Activated CD8-positive, alpha-beta memory T cell treated with anti-CD3 and anti-CD28 coated beads for 48 hours (primary cell): ENCODE results near the gene CFAP74.
A peak's percentile ranks its signal among the peaks of the same experiment; 100 is the strongest.

Source experiments
- DNase-seq, 3 experiments: peaks; one replicate each; pipeline ENCODE4 v3.0.0-alpha.2; 2020; ENCODE audit warnings: low read depth in 2 of 3, low spot score in 2 of 3

The CFAP74 gene

DNA sequence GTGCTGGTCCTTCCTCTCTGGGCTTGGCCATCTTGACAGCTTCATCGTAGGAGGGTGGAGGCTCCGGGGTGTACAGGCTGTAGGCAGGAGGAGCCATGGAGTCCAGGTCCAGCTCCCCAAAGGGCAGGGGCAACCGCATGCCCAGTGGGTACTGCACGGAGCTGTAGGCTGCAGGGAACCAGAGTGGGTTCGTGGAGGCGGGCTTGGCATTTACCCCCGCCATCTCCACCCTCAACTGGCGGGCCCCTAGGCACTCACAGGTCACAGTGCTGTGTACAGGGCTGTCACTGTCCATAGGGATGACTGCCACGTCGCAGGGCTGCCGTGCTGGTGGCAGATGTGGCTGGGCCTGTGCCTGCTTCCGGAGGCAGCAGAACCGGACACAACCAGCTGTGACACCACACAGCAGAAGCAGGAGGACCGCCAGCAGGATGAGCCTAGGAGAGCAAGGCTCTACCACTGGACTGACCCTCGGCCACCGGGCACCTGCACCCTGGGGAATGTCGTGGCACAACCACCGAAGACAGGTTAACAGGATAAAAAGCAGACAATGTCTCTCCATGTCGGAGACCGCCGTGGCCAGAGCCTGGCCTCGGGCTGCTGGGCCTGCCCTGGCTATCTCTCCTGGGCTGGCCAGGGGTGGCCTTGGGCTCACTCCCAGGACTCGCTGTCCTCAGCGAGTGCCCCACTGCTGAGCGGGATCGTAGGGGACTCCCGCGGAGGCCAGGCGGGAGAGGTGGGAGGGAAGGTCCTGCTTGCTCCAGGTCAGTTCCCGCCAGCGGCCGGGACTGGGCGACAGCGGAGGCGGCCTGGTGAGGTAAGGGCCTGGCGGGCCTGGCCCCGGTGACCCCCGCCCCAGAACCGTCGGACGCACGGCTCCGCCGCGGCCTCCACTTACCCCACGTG, 85.3 kb downstream of the CFAP74 start:
- no peak for DNase-seq

DNA sequence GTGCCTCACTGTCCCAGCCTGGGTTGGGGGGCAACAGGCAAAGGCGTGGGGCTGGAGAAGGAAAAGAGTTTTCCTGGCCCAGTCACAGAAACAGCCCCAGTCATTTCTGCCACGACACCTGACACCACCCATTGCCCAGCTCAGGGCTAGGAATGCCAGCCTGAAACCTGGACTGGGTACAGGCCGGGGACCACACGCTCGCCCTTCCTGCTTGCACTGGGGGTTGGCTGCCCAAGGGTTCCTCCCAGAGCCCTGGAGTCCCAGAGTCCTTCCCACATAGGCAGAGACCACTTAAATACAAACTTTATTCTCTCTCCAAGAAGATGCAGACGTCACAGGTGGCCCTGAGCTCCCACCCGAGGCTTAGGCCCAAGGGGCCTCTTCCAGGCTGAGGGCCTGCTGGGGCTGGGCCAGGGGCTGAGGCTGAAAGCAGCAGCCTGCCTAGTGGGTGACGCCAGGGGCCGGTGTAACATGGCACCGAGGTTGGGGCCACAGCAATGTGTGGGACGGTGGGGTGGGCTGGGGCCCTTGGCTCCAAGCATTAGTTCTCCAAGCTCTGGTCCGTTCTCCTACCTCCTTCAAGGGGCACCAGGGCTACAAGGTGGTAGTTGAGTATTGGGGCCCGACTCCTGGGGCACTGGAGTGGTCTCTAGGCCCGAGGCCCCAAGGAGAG, 86.1 kb downstream of the CFAP74 start:
- no peak for DNase-seq

DNA sequence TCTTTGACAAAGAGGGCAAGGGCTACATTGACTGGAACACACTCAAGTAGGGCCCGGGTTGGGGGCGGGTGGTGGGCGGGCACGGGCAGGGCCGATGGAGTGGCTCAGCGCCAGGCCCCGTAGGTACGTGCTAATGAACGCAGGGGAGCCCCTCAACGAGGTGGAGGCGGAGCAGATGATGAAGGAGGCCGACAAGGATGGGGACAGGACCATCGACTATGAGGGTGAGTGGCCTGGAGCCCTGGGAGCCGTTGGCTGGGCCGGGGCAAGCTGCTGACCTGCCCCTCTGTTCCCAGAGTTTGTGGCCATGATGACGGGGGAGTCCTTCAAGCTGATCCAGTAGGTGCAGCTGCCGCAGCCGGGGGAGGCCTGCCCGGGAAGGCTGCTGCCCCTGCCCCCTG, 86.7 kb downstream of the CFAP74 start:
- DNase-seq, result no peak

DNA sequence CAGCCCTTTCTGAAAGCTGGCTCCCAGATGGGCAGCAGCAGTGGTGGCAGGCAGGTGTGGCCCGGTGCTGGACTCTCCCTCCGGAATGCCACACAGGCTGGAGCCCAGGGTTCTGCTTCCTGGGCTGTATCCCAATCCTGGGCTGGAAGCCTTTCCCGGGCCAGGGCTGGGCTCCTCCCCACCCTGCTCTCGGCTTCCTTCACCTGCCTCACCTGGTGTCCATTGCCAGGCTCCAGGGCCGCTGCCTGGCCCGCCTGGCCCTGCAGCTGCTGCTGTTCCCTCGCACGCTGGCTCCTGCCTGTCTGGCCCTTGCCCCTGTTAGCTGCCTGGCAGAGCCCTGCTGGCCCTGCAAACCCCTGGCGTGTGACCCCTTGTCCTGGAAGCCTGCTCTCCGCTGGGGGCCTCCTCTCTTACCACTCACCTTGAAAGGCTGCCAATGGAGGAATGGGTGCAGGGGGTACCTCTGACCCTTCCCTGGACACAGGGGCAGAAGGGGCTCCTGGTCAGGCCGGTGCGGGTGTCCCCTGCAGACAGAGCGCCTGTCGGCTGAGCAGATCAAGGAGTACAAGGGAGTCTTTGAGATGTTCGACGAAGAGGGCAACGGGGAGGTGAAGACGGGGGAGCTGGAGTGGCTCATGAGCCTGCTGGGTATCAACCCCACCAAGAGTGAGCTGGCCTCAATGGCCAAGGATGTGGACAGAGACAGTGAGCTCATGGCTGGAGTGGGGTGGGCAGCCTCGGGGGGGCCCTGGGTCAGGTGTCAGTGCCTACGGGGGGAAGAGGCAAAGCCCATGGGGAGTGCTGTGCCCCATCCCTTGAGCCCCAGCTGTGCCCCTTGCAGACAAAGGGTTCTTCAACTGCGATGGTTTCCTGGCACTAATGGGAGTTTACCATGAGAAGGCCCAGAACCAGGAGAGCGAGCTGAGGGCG, 87.4 kb downstream of the CFAP74 start:
- DNase-seq, result no peak

DNA sequence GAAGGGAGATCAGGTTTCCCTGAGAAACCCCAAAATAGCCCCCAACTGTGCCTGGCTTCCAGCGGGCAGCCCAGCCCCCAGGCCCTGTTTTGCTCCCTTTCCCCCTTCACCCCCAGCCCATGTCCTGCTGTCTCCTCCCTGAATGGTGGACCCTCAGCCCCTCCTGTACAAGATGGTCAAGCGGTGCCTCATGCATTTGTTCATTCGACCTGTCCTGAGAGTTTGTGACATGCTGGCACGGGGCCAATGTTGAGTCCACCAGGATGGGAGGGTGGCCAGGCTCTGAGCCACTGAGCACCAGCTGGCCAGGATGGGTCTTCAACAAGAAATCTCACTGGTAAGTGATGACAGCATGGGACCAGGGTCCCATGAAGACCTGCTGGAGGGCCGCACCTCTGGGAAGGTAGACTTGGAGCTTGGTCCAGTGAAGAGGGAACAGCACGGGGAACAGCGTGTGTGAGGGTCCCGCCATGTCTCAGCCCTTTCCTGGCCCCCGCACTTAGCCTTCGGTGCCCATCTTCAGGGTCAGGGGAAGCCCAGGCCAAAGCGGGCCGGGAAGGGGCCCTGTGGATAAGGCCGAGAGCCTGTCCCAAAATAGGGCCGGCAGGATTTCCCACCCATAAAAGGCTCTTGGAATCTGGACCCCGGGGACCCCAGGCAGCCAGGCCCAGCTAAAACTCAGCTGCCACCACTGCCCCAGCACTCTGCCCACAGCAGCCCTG, 88.5 kb downstream of the CFAP74 start, which contains the start of gene CALML6:
CALML6 (plus strand) TSS at position 290 of the 722 bp plus-strand sequence; CDS start at position 311, 21 bp downstream.
- no peak for DNase-seq

DNA sequence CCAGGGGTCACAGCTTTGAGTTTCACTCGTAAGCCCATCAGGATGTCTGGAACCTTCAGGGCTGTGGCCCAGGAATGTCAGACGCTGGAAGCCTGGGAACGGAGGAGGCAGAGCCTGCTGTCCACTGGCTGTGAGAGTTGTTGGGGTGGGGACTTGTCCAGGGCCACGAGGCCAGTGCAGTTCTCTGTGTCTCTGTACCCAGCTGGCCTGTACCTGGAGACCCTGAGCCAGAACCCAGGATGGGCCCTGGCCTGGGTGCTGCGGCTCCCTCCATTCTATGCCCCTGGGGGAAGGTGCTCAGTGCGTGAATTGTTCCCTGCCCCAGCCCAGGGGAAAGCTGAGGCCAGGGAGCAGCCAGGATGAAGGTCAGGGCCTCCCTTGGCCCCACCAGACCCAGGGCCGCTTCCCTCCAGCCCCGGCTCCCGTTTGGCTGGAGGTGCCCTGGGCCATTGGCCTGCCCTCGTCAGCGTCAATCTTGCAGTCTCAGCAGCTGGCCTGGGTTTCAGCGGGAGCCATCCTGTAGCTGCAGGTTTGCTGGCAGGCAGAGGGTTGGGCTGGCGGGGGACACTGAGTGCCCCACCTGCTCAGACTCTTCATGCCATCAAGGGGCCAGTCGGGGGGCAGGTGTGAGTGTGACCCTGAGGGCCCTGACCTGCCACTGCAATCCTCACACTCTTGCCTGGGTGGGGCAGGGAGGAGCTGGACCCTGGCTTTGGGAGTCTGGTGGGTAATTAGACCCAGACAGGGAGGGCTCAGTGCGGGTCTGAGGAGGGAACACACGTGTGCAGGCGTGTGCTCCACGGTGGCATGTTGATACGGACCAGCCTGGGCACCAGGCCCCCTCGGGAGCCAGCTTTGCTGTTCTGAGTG, 89.2 kb downstream of the CFAP74 start:
- DNase-seq, result no peak

DNA sequence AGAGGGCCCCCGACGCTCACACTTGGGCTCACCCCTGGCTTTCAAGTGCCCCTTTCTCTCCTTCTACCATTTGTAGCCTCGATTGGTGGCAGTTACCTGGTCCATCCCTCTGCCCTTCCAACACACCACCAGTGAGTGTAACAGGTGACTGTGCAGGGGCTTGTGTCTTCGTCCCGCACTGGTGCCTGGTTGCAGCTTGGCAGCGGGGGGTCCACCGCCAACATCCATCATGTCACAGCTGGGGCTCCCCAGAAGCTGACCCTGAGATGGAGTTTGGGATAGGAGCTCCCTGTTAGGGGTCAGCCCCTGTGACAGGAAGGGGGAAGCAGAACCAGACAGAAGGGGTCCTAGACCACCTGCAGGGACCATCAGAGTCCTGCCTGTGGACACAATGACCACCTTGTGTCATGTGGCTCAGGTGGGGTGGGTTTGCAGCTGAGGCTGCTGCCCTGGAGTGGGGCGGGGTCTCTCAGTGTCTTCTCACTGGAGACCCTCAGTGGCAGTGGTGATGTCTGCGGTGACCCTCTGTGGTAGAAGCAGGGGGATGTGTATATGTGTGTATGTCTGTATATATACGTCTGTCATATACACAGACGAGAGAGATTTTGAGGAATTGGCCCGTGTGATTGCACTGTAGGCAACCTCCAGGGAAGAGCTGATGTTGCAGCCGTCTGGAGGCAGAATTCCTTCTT, 92.1 kb downstream of the CFAP74 start:
- no peak for DNase-seq

DNA sequence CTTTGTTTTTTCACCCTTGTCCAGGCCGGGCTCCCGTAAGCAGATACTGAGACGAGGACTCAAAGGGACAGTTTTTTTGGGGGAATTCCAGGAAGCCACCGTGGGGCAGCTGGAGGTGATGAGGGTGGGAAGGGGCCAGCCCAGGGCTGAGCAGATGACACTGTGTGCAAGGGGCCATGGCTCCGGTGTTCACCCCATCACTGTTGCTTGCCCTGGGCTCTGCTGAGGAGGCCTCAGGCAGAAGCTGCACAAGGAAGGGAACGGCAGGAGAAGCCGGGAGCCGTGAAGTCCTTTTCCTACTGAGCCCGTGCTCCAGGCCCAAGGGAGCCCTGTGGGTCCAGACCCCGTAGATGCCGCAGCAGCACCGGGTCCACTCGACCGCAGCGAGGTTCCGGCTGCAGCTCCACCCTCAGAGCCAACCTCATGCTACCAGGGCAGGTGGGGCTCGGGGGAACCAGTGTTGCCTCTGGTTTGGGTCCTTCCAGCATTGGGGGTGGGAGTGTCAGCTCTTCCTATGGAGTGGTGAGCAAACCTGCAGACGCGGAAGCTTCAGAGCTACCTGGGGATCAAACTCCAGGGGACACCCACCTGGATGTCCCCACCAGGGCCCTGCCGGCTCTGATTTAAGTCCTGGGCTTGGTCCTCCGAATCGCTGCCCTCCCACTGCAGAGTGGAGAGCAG, 92.8 kb downstream of the CFAP74 start:
- no peak for DNase-seq

DNA sequence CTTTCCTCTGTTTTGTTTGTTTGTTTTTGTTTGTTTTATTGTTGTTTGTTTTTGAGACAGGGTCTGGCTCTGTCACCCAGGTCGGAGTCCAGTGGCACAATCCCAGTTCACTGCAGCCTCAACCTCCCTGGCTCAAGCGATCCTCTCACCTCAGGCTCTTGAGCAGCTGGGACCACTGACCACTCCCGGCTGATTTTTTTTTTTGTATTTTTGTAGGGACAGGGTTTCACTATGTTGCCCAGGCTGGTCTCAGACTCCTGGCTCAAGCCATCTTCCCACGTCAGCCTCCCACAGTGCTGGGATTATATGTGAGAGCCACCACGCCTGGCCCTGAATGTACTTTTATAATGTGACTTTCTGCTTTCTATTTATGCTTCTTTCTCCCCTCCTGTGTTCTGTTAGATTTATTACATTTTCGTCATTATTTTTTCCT, 93.5 kb downstream of the CFAP74 start:
- DNase-seq, result no peak

DNA sequence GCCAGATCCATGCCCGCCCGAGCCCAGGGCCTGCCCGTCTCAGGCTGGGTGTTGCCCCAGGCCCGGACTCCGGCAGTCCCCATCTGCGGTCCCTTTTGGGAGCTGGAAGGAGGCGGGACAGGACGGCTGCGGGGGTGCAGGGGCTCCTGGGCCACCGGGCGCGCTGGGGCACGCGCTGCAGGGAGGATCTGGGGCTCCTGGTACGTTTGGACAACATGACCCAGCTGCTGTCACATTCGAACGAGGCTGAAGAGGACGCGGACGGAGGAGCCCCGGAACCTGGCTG, 95.1 kb downstream of the CFAP74 start:
- DNase-seq, result peak in 1 of 3 experiments; percentile 37

DNA sequence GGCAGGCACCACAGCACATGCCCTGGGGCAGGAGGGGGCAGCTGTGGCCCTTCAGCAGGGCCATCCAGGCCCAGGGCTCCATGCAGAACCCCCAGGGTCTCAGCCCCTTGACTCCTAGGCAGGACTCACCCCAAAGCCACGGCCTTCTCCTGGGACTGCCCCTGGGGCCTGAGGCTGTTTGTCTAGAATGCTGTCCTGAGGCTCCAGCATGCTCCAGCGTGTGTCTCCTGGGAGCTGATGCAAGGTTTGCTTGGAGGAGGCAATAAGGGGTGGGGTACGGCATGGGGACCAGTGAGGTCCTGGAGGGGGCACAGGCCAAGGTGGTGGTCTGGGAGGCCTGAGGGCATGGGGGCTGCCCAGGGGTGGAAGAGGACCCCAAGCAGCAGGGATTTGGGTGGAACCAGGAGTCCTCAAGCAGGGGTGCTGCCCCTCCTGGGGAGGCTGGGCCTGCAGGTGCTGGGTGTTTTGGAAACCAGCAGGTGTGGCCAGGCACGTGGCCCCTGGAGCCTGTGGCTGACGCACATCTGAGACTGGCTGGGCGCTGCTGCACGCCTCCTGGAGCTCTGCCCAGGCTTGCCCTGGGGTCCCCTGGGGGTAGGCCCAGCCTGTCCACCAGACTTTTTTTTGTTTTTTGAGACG, 96.4 kb downstream of the CFAP74 start:
- no peak for DNase-seq

DNA sequence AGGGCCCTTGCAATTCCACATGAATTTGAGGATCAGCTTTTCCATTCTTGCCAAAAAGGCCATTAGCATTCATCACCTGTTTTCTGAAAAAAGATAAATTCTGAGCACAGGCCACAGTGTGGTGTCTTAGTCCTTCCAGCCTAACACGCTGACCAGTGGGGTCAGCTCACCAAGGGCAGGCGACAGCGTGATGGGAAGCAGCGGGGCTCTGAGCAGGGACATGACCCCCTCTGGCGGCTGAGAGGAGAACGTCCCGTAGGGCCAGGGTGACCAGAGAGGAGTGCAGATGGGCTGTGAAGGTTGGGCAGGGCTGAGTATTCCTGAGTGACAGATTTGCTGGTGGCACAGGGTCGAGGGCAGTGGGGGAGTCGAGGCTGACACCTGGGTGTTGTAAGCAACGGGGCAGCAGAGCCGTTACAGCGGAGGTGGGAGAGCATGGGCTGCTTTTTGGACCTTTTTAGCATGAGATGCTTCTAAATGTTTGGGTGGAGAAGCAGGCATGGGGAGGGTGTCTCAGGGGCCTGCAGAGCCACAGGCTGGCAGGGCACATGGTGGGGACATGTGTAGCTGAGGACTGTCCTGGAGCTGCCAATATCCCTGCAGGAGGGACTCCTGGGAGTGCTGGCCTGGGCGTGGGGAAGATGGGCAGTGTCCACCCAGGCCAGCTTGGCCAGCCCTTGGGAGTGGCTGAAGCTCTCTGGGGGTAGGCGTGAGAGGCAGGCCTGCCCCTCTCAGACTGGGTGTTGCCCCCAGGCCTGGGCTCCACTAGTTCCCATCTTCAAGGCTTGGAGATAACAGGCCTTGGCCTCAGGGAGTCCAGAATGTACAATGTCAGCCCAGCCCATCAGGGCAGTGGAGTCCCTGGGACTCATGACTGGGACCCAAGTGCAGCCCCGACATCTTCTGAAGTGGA, 97.1 kb downstream of the CFAP74 start:
- DNase-seq, result peak in 2 of 3 experiments; percentile 33 to 45

DNA sequence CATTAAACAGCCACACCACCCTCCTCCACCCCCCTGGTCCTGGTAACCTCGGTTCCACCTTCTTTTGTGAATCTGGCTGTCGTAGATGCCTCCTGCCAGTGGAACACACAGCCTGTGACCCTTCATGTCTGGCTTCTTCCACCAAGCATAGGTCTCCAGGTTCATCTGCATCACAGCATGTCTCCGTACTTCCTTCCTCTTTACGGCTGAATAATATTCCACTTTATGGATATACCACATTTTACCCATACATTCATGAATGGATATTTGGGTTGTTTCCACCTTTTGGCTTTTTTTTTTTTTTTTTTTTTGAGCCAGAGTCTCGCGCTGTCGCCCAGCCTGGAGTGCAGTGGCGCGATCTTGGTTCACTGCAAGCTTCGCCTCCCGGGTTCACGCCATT, 100.4 kb downstream of the CFAP74 start:
- DNase-seq, result no peak

DNA sequence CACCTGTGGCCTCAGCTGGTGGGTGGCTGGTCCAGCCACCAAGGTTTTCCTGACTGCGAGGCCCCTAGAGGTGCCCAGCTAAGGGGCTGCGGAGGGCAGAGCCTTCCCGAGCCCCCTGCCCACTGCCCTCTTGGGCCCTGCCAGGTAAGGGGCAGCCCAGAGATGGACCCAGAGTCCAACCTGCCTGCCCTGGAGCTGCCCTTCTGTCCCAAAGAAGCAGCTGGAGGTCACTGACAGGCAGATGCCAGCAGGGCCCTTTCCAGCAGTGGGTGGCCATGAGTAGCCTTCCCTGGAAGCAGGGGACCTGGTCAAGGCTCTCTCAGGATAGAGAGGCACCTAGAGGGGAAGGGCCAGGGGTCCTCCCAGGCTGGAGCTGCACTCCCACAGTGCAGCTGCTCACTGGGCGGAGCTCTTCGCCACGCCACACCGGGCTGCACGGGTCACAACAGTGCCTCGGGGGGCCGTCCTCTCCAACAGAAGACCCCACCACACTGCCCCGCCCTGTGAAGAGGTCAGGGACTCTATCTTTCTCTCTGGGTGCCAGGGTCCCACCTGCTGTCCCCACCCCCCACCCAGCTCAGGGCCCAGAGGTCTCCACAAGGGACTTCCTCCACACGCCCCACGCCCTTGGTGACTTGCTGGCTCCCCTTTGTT, 101.8 kb downstream of the CFAP74 start:
- no peak for DNase-seq

DNA sequence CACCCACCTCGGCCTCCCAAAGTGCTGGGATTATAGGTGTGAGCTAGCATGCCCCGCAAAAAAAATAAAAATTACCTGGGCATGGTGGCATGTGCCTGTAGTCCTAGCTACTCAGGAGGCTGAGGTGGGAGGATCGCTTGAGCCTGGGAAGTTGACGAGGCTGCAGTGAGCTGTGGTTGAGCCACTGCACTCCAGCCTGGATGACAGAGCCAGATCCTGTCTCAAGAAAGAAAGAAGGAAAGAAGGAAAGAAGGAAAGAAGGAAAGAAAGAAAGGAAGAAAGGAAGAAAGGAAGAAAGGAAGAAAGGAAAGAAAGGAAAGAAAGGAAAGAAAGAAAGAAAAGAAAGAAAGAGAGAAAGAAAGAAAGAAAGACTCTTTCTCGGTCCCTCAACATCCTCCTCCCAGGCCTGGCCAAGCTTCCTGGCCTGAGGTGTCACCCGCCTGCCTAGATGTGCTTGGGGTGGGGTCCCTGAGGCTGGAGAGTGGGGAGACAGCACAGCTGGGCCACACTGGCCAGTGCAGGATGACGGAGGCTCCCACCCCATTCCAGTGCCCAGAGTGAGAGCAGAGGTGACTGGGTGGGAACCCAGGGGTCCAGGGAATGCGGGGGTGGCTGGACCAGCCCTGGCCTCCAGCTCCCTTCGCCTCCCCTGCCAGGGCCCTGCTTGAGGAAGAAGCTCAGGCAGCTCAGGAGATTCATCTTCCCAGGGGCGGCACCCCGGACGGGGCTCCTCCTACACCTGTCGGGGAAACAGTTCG, 102.5 kb downstream of the CFAP74 start:
- no peak for DNase-seq

DNA sequence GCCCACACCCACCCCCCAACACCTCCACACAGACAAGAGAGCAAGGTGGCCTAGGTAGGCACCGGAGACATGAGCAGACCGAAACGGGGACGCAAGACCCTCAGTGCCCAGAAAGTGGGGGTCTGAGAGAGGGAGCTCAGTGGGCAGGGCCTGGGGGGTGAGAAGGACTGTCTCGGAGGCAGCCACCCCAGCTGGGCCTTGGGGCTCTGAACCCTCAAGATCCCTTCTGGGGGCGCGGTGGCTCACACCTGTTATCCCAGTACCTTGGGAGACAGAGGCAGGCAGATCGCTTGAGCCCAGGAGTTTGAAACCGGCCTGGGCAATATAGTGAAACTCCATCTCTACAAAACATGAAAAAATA, 103.6 kb downstream of the CFAP74 start:
- no peak for DNase-seq
